GM19025 (cell line): ENCODE data around the gene KRTCAP2.

Experiments used
- ATAC-seq: cut with Tn5 transposase; IDR thresholded peaks from one replicate; pipeline ENCODE4 v1.9.1; 2021; ENCODE audit warnings: mild to moderate bottlenecking, low read depth, moderate library complexity; ENCODE audit not compliant: unreplicated experiment

Gene KRTCAP2

DNA sequence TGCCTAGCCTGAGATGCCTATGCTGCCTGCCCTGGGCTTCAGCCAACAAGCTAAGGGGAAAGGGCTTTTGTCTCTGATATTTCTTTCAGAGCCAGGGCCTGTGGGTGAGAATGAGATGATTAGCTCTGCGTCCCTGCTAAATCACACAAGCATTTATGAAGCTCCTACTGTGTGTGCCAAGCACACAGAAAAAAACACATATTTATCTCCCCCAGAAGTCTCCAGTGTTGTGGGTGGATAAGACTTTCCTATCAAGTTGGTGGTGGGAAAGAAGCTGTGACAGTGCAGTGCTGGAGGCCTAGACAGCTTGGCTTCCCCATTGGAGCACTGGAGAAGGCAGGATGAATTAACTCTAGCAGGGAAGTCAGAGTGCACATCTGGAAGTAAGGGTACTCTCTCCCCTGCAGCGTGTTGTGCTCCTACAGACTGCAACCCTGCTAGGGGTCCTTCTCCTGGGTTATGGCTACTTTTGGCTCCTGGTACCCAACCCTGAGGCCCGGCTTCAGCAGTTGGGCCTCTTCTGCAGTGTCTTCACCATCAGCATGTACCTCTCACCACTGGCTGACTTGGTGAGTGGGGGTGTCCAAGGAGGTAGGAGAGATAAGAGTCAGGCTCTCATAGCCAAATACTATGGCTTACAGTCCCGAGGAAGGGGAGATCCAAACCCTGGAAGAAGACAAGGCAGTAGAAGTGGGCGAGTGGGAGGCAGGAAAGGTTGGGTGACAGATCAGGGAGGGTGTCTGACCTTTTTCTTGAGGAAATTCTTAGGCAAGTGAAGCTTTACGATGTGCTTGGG lies 35.8 kb downstream of the KRTCAP2 start:
- no peak for ATAC-seq

DNA sequence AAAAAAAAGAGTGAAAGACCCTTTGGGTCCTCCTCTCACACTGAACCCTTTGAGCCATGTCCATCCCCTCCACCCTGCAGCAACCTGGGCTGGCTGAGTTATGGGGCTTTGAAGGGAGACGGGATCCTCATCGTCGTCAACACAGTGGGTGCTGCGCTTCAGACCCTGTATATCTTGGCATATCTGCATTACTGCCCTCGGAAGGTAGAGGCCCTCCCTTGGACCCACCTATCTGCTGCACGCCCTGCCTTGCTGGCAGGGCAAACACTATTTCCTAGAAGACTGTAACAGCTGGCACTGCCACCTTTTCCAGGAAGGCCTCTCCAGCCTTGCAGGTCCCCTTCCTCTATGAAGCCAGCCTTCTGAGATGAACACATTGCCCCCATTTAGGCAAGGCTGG lies 36.4 kb downstream of the KRTCAP2 start:
- ATAC-seq = no peak

DNA sequence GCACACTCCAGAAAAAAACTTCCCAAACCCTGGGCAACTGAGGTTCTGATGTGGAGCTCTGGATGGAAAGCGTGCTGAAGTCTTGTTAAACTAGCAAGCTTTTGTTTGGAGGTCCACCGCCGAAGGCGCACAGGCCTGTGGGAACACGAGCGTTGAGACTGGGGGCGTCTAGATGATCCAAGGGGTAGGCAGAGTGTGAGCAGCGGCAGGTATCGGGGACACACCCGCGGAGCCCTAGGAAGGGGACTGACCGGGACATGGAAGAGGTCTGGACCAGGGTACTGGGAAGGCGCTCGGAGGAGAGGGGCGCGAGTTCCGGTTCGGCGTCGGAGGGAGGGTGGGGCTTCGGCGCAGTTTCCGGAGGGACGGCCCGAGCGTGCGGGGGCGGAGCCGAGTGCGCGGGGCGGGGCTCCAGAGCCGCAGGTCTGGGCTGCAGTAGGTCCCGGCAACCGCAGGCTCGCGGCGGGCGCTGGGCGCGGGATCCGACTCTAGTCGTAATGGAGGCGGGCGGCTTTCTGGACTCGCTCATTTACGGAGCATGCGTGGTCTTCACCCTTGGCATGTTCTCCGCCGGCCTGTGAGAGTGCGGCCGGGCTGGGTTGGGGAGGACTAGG lies 37.6 kb downstream of the KRTCAP2 start, which contains the start of gene SLC50A1:
TSS of gene SLC50A1 (plus strand) at position 438 of the 614 bp plus-strand sequence. CDS start at position 498, 60 bp downstream.
- peak; percentile 69 for ATAC-seq

DNA sequence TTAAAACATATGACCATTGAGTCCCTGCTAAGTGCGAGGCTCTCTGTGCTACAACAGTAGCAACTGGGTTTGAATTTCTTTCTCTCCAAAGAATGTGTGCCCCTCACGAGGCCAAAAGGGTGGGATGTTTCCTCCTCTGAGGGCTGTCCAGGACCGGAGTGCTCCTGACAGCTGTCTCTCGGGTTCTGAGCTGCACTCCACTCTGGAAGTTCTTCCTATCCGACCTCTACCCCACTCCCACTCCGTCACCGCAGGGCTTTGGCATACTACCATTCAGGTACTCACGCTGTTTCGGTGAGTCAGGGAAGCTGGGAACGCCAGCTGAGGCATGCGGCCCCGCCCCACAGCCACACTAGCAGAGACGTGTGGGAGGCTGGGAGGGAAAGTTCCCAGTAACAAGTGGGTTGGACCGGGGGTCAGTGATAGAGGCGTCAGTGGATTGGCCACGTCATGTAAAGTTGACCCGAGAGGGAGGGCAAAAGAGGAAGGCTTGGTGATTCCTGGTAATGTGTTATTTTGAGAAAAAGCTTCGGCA lies 38.2 kb downstream of the KRTCAP2 start:
- no peak for ATAC-seq

DNA sequence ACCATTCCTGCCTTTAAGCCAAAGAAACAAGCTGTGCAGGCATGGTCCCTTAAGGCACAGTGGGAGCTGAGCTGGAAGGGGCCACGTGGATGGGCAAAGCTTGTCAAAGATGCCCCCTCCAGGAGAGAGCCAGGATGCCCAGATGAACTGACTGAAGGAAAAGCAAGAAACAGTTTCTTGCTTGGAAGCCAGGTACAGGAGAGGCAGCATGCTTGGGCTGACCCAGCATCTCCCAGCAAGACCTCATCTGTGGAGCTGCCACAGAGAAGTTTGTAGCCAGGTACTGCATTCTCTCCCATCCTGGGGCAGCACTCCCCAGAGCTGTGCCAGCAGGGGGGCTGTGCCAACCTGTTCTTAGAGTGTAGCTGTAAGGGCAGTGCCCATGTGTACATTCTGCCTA lies 38.8 kb downstream of the KRTCAP2 start:
- ATAC-seq = no peak

DNA sequence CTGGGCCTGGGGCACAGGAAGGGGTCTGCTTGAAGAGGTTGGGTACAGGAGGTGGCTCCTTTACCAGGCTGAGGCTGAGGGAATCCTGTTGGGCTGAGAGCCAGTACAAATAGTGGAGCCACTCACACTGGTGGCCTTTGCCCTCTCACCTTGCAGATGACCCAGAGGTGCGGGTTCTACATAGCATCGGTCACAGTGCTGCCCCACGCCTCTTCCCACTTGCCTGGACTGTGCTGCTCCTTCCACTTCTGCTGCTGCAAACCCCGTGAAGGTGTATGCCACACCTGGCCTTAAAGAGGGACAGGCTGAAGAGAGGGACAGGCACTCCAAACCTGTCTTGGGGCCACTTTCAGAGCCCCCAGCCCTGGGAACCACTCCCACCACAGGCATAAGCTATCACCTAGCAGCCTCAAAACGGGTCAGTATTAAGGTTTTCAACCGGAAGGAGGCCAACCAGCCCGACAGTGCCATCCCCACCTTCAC lies 39.3 kb downstream of the KRTCAP2 start:
- ATAC-seq = no peak

DNA sequence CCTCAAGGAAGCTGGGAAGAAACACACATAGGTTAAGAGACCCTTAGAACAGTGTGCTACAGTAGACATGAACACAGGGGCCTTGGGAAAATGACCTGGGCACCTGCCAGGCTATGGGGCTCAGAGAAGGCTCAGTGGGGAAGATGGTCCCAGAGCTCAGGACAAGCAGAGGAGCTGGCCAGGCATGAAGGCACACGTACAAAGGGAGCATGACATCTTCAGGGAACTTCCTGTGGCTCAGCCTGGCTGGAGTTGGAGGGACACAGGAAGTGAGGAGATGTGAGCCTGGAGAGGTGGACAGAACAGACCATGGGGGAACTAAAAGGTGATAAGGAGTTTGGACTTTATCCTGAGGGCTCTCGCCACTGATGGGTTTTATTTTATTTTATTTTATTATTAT lies 41.2 kb downstream of the KRTCAP2 start:
- ATAC-seq = no peak

DNA sequence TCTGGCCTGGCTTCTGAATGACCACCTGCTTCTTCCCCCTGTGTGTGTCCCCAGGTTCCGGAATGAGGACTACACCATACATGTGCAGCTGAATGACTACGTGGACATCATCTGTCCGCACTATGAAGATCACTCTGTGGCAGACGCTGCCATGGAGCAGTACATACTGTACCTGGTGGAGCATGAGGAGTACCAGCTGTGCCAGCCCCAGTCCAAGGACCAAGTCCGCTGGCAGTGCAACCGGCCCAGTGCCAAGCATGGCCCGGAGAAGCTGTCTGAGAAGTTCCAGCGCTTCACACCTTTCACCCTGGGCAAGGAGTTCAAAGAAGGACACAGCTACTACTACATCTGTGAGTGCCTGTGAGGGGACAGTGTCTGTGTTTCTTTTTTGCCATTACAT lies 41.8 kb downstream of the KRTCAP2 start:
- ATAC-seq = no peak

DNA sequence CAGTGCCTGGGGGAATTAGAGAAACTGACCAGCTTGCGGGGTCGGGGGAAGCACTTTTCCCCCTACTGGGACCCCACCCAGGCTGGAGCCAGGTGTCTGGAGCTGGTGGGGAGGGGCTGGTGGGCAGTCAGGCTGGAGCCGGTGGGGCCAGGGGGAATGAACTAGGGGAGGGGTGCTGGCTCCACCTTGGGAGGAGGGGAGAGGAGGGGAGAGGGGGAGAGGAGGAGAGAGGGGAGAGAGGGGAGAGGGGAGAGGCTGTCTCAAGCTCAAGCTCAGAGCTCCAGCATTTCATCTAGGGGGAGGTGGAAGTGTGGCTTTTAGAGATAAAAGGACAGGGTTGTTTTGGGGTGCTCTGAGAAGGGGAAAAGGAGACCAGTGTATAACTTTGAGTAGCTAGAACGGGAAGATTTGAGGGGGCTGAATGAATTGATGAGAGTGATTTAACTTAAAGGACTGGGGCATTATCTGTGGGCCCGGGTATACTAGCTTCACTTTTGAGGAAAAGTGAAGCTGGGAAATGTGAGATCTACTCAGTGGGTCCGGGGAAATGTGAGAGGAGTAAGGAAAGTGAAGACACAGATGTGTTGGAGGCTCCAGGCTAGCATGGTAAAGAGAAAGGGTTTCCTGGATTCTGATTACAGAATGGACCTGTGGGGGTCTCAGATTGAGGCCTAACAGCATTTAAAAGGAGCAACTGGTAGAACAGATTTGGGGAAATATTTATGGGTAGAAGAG lies 42.7 kb downstream of the KRTCAP2 start:
- no peak for ATAC-seq

DNA sequence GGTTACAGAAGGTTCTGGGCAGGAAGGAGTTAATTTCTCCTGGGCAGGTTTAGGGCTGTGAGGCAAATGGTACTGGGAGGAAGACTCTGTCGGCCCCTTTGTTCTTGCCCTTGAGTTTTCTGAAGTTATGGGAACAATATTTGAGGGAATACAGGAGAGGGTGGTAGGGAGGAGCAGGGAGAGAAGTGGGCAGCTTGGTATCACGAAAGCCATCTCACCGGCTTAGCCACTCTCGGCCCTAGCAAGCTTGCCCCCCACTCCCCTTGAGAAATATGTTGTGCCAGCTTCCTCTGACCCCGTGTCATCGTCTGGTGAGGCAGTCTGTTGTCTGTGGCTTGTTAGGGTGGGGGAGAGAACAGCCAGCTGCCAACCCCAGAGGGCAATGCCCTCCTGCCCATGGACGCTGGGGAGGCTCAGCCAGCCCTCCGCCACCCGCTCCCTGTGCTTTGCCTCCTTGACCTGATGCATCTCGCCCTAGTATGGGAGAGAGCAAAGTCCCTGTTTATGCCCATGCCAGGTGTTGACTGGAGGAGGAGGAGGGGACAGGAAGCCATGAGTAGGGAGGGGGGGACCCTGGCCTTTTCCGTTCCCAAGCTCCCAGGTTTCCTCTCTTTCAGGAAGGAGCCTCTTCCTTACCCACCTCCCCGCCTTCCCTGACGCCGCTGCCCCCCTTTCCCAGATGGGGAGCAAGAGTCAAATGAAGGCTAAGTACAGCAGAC lies 44.2 kb downstream of the KRTCAP2 start:
- ATAC-seq = no peak

DNA sequence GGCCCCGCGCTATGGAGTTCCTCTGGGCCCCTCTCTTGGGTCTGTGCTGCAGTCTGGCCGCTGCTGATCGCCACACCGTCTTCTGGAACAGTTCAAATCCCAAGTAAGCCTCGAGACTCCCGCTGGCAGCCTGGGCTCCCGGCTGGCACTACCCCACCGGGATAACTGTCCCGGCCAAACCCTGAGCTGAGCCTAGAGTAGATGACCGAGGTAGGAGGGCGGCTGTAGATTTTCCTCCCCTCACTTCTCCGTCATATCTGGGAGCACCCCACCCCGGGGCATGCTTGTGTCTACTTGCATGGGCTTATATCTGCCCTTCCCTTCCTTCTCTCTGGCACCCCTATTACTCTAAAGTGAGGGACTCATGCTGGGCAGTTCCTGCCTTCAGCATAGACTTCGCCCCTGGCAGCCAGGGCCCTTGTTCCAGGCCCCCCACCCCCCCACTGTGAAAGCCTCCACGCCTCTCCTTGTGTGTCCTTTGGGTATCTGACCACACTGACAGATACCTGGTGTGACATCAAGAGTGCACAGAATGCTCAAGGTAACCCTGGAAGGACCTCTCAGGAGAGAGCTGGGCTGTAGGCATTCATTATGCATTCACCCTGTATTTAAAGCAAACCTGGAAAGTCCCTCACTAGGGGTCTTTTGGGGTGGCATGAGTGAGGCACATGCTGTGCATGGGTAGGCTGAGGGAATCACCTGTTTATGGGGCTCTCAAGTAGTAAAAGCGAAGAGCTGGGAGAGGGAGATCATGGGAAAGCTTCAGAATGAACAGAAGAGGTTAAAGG lies 44.9 kb downstream of the KRTCAP2 start:
- no peak for ATAC-seq

DNA sequence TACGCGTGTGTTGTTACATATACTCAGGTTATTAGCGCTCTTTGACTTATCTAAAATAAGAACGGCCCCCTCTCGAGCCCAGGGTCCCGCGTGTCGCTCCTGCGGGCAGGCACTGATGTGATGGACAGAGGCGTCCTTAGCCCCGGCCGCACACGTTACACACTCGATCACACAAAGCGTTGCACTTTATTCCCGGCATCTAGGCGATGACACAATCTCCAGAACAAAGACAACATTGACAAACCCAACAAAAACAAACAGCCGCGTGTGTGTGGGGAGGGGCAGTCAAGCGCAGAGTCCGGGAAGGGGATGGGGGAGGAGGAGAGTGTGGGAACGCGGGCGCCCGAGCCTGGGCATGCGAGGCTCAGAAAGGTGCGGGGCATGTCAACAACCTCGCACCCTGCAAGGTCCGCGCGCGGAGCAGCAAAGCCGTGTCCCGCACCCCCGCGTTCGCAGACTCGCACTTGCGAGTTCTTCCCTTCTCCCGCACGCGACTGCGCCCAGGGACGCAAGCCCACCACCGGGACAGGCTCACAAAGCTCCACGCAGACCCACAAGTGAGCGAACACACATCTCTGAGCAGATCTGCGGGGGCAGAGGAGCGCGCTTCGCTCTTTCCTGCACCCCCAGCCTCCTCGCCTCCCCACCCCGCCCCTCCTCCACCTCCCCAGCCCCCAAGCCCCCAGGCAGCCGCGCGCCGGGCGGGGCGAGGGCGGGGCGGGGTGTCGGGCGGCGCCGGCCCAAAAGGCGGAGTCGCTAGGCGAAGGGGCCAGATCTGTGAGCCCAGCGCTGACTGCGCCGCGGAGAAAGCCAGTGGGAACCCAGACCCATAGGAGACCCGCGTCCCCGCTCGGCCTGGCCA lies 45.8 kb downstream of the KRTCAP2 start, which contains the start of gene EFNA1:
TSS of gene EFNA1 (plus strand) at position 772 of the 862 bp plus-strand sequence. CDS start 102 bp downstream, outside the sequence.
- no peak for ATAC-seq

DNA sequence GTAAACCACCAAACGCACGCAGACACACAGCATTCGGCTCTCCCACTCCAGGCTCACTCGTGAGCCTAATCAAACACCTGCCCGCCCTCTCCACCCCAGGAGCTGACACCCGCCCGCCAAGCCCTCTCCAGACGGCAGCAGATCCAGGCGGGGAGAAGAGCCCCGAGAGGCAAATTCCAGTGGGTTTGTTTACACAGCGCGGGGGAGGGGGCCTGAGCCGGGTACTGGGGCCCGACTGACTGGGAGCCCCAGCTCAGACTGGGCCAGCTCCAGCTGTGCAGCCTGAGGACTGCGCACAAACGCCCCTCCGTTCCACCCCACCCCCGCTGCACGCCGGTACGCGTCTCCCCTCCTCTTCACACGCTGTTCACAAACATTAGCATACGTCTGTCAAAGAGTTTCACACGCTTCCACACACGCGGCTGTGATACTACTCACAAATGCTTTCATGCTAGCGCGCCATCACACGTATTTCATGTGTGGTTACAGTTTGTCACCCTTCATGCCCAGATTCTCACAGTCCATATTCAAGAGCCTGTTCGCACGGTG lies 46.5 kb downstream of the KRTCAP2 start:
- ATAC-seq = no peak

DNA sequence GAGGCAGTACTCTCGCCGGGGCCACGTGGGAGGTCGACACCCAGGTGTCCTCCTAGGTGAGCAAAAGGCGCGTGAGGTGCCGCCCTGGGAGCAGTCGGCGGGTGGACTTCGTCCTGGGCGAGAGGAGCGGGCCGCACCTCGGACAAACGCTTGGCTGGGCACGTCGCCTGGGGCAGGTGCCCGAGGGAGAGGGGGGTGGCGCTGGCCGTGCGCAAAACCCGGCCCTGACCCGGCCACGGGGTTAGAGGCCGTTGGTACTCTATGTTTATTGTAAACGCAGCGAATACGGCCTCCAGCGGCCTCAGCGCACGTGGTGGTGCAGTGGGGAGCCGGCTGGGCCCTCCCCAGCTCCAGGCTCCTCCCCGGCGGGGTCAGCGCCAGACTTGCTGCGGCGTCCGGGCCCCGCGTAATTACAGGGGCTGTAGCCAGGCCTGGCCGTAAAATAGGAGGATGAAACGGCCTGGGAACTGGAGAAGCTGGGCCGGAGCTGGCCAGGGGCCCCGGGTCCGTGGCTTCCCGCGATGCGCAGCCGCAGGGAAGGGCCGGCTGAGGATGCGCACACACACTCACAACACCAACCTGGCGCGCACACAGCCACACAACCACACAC lies 47.1 kb downstream of the KRTCAP2 start:
- no peak for ATAC-seq

DNA sequence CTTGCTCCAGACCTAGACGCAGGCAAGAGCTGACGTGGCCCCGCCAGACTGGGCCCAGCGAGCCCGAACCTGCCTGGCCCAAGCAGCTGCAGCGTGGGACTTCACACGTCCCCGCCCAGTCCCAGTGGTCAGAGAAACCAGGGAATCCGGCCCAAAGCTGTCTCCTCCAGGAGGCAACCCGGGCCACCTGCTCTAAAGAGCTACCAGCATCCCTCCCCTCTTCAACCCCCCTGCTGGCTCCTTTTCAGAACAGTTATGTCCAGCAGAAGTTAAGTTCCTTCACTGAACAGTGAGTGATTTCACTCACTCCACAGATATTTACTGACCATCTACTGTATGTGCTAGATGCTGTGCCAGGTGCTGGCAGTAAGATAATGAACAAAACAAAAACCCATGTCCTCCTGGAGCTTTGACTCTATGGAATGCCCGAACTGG lies 47.6 kb downstream of the KRTCAP2 start:
- ATAC-seq = no peak

DNA sequence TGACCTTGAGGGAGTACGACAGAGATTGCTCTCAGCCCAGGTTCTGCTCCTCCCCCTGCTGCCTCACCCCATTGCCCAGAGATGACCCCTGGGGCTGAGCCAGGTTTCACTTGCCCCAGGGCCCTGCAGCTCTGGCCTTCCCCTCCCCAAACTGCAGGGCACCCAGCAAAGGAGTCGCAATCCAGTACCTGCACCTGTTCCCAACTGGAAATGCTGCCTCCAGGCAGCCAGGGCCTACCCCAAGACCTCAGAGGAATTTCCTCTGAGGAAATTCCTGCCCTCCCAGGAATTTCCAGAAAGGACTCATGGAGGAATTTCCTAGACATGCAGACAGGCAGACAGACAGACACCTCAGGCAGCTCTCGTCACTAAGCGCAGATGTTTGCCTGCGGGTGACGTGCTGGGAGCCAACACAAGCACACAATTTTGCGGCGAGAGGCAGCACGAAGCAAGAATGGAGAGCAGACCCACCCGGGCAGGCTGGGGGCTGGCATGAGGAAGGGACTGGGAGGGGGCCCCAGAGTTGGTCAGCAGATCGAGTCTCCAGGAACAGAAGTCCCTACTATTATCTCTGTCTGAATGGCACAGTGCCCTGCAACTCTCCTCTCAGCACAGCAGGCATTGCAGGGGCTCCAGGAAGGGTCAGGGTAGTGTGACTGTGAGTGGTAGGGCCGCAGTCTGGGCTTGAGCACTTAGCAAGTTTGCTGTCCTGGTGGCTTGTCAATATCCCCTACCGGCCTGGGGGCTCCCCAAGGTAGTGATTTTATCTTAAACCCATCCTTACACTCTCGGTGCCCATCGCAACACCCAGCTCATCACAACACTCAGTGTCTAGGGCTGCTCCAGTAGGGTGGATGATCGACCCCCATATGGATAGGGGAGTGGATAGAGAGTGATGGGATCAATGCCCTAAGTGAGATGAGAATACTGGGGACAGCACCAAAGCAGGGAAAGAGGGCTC lies 48.3 kb downstream of the KRTCAP2 start:
- ATAC-seq = no peak

DNA sequence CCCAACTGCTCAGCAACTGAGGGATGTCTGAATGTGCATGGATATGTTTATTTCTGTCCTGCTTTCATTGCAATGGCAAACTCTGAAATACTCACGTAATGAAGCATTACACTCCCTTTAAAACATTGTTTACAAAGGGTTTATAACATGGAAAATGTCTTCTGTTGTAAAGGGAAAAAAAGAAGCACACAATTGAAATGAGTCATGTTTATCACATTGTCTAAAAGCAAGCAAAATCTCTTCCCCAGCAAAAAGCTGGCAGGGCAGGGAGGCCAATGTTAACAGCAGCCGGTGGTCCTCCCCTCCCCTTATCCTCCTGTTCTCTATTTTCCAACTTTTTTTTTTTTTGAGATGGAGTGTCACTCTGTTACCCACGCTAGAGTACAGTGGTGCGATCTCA lies 49.3 kb downstream of the KRTCAP2 start:
- ATAC-seq = no peak
